Body of pancreas (tissue), 4 donors: ENCODE measurements around the gene HACD2. TPM values are rescaled to one million over a fixed set of nuclear protein-coding genes. Genes with fewer than 3 reads are reported as not detected.

Source experiments
- ATAC-seq: fragments of 150-250 bp; one replicate; pipeline ENCODE4 v1.9.1; 2016
- DNase-seq, 4 donors: peaks; one replicate each; pipeline ENCODE4 v3.0.0-alpha.2; 2019
- H3K27ac ChIP-seq, 4 donors: fragments of 200-600 bp; sonication (generic); 1 replicate in 3 of 4; 2 replicates in 1 of 4; pipeline versions ENCODE4 v1.5.1 to v1.6.1; 2016 to 2019; ENCODE audit warnings: mild to moderate bottlenecking in 1 of 4, mixed read lengths in 1 of 4, moderate library complexity in 1 of 4
- H3K27me3 ChIP-seq, 2 donors: fragments of 200-600 bp; sonication (generic); one replicate each; pipeline ENCODE4 v1.6.0; 2016; ENCODE audit warnings: mild to moderate bottlenecking in 1 of 2
- H3K36me3 ChIP-seq, 2 donors: fragments of 200-600 bp; sonication (generic); replicated peaks in 1 of 2; 2 replicates each; pipeline ENCODE4 v1.5.1; 2016; ENCODE audit warnings: low read depth in 2 of 2; ENCODE audit not compliant: insufficient read depth in 1 of 2
- H3K4me1 ChIP-seq: fragments of 200-600 bp; sonication (generic); one replicate; pipeline ENCODE4 v1.6.0; 2016
- H3K4me3 ChIP-seq, 2 donors: fragments of 200-600 bp; sonication (generic); 1 replicate in 1 of 2; 2 replicates in 1 of 2; pipeline ENCODE4 v1.5.1; 2016 to 2019
- H3K9me3 ChIP-seq, 3 donors: fragments of 200-600 bp; sonication (generic); 1 replicate in 2 of 3; 2 replicates in 1 of 3; pipeline ENCODE4 v1.5.1; 2016
- POLR2A ChIP-seq, 3 donors: fragments of 450-650 bp; IDR thresholded peaks; one replicate each; pipeline ENCODE4 v1.6.1; 2016; ENCODE audit warnings: antibody characterized with exemption in 3 of 3, mild to moderate bottlenecking in 2 of 3
- WGBS, 2 donors: methylation state at CpG; one replicate each; pipeline ENCODE4 v1.1.5; 2017; 5-methylcytosine and 5-hydroxymethylcytosine counted together
- intact Hi-C: fragments of 100-400 bp; cut with DNase I; formaldehyde crosslinking; loops from one replicate; pipeline ENCODE4 v1.15.1; 2023
- total RNA-seq, 2 donors: library from RNA; depleted of rRNA; stranded (reverse); fragments of >200 nt; gene quantifications; one replicate each; pipeline ENCODE4 v1.1.0, GENCODE V29; 2016
- TF ChIP-seq, protein P1 (sequence below), 7 experiments: fragments of 450-650 bp in 4 of 7; fragments of 200-600 bp in 3 of 7; sonication (generic) in 3 of 7; IDR thresholded peaks; one replicate each; pipeline ENCODE4 v1.5.1; 2016 to 2019; ENCODE audit warnings: antibody characterized with exemption in 7 of 7

Gene HACD2
- total RNA-seq, 2 donors from 2014 or later: 13.2 to 16.3 TPM

DNA sequence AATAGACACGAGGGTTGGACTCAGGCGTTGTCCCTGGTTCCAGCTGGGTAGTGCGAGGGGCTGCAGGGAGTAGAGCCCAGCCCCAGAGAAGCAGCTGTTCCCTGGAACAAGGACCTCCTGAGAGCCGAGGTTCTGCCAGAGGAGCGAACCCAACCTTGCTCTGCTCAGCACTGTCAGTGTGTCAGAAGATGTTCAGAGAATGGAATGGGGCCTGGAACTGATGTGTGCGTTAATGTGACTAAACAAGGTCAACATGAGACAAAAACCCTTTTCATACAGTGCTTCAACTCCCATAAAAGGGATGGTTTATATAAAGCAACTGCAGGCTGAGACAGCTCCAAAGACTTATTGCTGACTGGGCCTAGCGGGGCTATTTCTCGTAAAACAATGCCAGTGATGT is 35.5 kb upstream of the HACD2 start:
- no peak overlapping the region for H3K4me3 ChIP-seq
- H3K4me1 ChIP-seq: peaks cover 12% of the 10 kb centered on the region
- ATAC-seq (no peak), DNase-seq (no peak)
- H3K36me3 ChIP-seq: no peaks in the 10 kb centered on the region
- intact Hi-C loops: no loop called here
- TF ChIP-seq, protein P1, sequence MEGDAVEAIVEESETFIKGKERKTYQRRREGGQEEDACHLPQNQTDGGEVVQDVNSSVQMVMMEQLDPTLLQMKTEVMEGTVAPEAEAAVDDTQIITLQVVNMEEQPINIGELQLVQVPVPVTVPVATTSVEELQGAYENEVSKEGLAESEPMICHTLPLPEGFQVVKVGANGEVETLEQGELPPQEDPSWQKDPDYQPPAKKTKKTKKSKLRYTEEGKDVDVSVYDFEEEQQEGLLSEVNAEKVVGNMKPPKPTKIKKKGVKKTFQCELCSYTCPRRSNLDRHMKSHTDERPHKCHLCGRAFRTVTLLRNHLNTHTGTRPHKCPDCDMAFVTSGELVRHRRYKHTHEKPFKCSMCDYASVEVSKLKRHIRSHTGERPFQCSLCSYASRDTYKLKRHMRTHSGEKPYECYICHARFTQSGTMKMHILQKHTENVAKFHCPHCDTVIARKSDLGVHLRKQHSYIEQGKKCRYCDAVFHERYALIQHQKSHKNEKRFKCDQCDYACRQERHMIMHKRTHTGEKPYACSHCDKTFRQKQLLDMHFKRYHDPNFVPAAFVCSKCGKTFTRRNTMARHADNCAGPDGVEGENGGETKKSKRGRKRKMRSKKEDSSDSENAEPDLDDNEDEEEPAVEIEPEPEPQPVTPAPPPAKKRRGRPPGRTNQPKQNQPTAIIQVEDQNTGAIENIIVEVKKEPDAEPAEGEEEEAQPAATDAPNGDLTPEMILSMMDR (IDR thresholded peaks at IDR 0.05): no peak
- TF ChIP-seq POLR2A (IDR thresholded peaks at IDR 0.05): no peak
- H3K27me3 ChIP-seq: no peaks in the 10 kb centered on the region
- no peak overlapping the region for H3K27ac ChIP-seq
- H3K9me3 ChIP-seq: no peaks in the 10 kb centered on the region
- WGBS, 2 donors: 86 to 91% methylated on average over 4 to 8 of the region's 8 CpGs

GRCh38 chr3:123618768-123619484 is 34.1 kb upstream of the HACD2 start:
- ATAC-seq (peak; percentile 21), DNase-seq (peak; percentile 50 to 72 (median 66))
- Histone ChIP-seq H3K36me3 (no peaks in the 10 kb centered on the region), H3K4me1 (peaks cover 12% of the 10 kb centered on the region), H3K27me3 (no peaks in the 10 kb centered on the region), H3K4me3 (no peak overlapping the region), H3K9me3 (no peaks in the 10 kb centered on the region), H3K27ac (peak overlapping the region in 1 of 4 donors; percentile 13)
- WGBS, 2 donors: 45 to 62% methylated on average over 5 of the region's 5 CpGs
- intact Hi-C loops: no loop called here
- TF ChIP-seq, protein P1 (IDR thresholded peaks at IDR 0.05): no peak
- TF ChIP-seq POLR2A (IDR thresholded peaks at IDR 0.05): no peak

DNA sequence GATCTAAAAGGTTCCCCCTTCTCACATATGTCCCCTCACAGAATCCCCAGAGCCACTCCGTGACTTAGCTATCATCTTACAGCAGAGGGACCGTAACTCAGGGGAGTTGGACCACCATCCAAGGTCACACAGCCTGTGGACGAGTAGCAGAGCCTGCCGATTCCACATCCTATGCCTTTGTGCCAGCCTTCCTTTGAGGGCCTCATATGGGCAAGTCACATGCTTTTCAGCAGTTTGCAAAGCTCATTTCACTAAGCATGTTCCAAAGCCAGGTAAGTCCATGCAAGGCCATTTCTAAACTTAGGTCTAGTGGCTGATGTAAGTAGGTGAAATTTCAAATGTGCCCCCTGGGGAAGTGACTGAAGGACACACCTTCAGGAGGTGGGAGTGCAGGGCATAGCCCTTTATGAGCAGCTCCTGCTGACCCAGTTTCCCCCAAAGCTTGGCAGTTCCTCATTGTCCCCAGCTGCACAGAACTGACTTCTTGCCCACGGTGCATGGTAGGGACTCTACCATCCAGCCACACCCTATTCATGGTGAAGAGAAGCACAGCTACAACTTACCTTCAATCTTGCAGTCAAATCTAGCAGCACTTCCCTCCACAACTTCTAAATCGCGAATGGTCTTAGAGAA is 33.3 kb upstream of the HACD2 start:
- TF ChIP-seq POLR2A (IDR thresholded peaks at IDR 0.05): no peak
- TF ChIP-seq, protein P1 (IDR thresholded peaks at IDR 0.05): no peak
- Histone ChIP-seq H3K4me1 (peaks cover 17% of the 10 kb centered on the region), H3K4me3 (no peak overlapping the region), H3K27me3 (no peaks in the 10 kb centered on the region), H3K27ac (peak overlapping the region in 1 of 4 donors; percentile 13), H3K9me3 (no peaks in the 10 kb centered on the region), H3K36me3 (no peaks in the 10 kb centered on the region)
- ATAC-seq: no peak
- WGBS, 2 donors: 72 to 78% methylated on average over 7 of the region's 7 CpGs
- no peak for DNase-seq
- intact Hi-C loops: no loop called here

GRCh38 chr3:123616593-123616992 is 31.7 kb upstream of the HACD2 start:
- TF ChIP-seq POLR2A (IDR thresholded peaks at IDR 0.05): no peak
- TF ChIP-seq, protein P1 (IDR thresholded peaks at IDR 0.05): no peak
- no peak overlapping the region for H3K4me3 ChIP-seq
- no peak overlapping the region for H3K27ac ChIP-seq

More at GRCh38 chr3:123616593-123616992, 31.7 kb upstream of the HACD2 start:
- Histone ChIP-seq H3K36me3 (no peaks in the 10 kb centered on the region), H3K27me3 (no peaks in the 10 kb centered on the region), H3K9me3 (no peaks in the 10 kb centered on the region), H3K4me1 (peaks cover 18% of the 10 kb centered on the region)
- intact Hi-C loops: no loop called here
- DNase-seq: no peak
- 89 to 100% methylated on average over 6 of the region's 6 CpGs for WGBS, 2 donors
- ATAC-seq: no peak
